VCaP (cell line): ENCODE results near the gene PERCC1.
"Not testable (repeated sequence)": the region's sequence is repeated elsewhere in the genome, so short reads cannot be mapped to it uniquely, and the experiment has no call there.

Source experiments
- H3K27ac ChIP-seq: fragments of 450-650 bp; 2 replicates; pipeline ENCODE4 v1.5.1; 2017
- TF ChIP-seq, protein P1 (sequence below): fragments of 450-650 bp; conservative IDR thresholded peaks from 2 replicates; pipeline ENCODE4 v1.5.1; 2017; ENCODE audit warnings: mild to moderate bottlenecking, moderate library complexity

PERCC1 gene

DNA sequence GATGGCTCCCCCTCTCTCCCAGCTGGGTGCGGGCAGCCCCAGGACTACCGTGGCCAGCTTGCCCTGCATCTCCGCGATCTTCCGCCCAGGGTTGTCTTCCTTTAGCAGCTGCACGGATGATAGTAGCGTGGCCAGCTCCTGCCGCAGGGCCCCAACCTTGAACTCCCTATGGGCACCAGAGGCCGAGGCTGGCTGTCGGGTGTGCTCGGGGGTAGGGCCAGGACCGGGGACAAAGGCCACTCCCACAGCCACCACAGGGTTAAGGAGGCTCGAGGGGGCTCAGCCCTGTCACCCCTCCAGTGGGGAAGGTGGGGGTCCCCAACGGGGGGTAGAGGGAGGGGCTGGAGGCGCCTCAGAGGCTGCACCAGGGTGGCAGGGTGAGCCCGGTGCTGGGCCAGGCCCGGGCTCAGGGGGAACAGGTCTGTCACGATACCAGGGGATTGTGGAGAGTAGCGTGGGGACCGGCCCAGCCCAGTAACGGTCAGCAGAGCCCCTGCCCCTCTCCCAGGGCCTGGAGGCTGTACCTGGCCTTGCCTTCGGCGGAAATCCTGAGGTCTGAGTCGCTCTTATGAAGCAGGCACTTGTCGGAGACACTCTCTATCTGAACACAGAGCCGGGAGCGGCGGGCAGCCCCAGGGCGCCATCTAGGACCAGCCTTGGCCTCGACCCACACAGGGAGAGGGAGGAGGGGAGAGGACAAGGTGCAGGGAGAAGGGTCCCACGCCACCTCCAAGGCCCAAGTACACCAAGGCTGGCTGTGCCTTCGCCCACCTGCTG lies 5.2 kb downstream of the PERCC1 start:
- no peak overlapping the region for H3K27ac ChIP-seq
- TF ChIP-seq, protein P1, sequence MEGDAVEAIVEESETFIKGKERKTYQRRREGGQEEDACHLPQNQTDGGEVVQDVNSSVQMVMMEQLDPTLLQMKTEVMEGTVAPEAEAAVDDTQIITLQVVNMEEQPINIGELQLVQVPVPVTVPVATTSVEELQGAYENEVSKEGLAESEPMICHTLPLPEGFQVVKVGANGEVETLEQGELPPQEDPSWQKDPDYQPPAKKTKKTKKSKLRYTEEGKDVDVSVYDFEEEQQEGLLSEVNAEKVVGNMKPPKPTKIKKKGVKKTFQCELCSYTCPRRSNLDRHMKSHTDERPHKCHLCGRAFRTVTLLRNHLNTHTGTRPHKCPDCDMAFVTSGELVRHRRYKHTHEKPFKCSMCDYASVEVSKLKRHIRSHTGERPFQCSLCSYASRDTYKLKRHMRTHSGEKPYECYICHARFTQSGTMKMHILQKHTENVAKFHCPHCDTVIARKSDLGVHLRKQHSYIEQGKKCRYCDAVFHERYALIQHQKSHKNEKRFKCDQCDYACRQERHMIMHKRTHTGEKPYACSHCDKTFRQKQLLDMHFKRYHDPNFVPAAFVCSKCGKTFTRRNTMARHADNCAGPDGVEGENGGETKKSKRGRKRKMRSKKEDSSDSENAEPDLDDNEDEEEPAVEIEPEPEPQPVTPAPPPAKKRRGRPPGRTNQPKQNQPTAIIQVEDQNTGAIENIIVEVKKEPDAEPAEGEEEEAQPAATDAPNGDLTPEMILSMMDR = no peak

DNA sequence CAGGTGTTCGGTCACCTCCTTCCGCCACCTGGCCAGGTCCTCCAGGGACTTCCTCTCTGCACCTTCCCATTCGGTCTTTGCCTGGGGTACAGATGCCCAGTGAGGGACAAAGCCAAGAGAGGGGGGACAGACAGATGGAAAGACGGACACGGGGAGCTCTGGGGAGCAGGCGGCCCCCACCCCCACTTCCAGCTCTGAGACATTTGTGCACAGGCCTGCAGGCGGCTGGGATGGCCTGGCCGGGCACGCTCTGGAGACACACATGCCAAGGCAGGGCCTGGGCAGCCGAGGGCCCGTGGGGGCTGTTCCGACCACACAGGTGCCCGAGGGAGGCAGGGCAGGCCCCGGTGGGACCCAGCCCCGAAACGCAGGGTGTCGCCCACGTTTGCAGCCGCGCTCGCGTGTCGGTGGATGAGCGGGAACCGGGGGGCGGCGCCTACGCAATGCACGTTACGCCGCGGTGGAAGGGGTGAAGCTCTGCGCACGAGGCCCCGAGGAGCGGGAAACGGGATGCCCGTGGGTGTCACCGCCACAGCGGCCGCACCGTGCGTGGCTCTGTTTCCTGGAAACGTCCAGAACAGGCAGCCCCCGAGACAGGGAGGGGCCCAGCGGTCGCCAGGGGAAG lies 6.0 kb downstream of the PERCC1 start:
- no peak overlapping the region for H3K27ac ChIP-seq
- TF ChIP-seq, protein P1 = no peak

DNA sequence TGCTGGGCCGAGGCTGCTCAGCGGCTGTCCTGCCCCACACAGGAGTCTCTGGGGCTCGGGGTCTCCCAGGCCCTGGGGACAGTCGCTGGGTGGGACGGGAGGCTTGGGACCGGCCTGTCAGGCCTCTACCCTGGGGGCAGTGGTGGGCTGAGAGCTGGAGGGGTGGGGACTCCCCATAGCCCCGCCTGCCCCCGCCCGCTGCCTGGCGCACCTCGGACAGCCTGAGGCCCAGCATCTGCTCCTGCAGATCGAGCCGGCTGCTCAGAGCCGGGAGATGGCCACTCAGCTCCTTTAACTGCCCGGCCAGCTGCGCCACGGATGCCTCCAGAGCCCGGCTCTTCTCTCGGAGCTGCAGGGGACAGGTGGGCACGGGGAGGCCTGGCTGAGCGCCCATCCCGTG lies 6.7 kb downstream of the PERCC1 start:
- no peak overlapping the region for H3K27ac ChIP-seq
- TF ChIP-seq, protein P1 = no peak

DNA sequence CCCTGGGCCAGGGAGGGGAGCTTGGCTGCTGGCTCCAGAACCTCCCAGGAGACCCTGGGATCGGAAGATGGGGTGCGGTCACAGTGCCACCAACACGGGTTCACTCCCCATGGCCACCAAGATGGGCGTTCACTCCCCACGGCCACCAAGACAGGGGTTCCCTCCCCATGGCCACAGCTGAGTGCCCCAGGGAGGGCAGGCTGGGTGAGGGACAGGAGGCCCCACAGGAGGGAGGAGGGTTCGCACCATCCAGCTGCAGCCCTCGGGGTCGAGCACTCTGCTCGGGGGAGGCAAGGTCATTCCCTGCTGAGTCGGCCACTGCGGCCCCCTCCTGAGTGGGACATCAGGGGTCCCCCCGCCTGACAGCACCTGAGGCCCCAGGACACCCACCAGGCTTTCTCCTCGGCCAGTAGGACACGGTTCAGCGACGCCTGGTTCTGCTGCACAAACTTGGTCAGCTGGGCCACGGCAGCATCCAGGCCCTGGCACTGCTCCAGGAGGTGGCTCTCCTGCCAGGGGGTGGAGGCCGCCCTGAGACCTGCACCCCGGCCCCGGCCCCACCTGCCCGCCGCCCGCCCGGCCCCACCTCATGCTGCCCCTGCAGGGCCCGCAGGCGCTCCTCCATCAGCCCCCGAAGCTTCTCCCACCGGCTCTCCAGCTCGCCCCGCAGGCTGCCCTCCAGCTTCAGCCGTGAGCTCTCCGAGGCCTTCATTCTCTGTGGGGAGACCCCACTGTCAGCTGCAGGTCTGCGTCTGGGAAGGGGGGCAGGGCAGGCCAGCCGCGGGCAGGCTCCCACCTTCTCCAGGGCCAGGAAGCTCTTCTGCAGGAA lies 7.6 kb downstream of the PERCC1 start:
- H3K27ac ChIP-seq = no peak overlapping the region

DNA sequence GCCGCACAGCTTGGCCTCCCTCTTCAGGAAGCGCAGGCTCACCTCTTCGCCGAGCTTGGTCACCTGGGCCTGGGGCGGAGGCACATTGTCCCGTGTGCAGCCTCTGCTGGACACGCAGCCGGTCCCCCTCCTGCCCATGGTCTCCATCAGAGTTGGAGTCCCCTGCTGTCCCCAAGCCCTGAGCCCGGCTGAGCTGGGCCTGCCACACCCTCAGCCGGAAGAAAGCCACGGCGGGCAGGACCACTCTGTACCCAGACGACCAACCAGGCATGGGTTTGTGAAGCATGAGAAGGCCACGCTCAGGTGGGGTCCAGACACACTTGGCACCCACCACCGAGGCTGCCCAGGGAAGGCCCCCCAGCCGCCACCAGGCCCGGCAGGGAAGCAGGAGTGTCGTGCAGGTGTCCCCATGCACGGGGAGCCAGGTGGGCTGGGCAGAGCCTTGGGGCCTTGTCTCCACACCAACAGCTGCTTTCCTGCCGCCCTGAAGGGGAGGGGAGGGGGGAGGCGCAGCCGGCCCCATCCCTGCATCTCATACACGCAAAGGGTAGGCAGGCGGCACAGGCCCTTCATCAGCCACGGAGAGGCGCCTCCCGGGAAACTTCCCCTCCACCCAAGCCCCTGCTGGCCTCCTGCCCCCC lies 8.3 kb downstream of the PERCC1 start:
- H3K27ac ChIP-seq = no peak overlapping the region

More for the DNA sequence above, 7.6 kb downstream of the PERCC1 start:
- TF ChIP-seq, protein P1 = no peak

DNA sequence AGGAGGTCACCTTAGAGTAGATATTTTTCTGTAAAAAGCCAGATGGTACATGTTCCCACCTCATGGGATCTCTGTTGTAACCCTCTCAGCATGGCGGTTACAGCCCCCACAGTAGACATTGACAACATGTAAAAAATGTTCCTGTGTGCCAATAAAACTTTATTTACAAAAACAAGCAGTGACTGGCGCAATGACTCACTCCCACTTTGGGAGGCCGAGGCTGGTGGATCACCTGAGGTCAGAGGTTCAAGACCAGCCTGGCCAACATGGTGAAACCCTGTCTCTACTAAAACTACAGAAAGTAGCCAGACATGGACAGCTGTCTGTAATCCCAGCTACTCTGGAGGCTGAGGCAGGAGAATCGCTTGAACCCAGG lies 8.8 kb downstream of the PERCC1 start:
- H3K27ac ChIP-seq = not testable (repeated sequence)

More for the DNA sequence above, 8.3 kb downstream of the PERCC1 start:
- TF ChIP-seq, protein P1 = no peak

DNA sequence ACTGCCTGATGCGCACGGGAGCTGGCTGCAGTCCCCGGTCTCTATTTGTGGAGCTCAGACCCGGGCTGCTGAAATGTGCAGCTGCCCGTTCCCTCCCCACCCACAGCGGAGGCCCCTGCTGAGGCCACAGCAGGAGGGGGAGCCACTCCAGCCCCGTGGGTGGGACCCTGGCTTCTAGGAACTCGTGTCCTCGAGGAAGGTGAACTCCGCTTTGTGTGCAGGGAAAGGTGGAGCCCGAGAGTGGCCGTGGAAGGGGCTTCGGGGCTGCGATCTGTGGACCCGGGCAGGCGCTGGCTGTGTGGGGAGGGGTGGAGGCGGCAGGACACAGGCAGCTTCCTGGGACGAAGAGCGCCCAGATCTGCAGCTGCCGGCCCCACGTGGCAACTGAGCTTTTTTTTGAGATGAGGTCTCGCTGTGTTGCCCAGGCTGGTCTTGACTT lies 10.5 kb downstream of the PERCC1 start:
- TF ChIP-seq, protein P1 = no peak
- H3K27ac ChIP-seq = no peak overlapping the region
